ENCODE measurements around the gene TDRD6. TPM values are rescaled to one million over a fixed set of nuclear protein-coding genes. Genes with fewer than 3 reads are reported as not detected.
A peak's percentile ranks its signal among the peaks of the same experiment; 100 is the strongest.
"Not testable (repeated sequence)": the region's sequence is repeated elsewhere in the genome, so short reads cannot be mapped to it uniquely, and the experiment has no call there.

The TDRD6 gene, protein sequence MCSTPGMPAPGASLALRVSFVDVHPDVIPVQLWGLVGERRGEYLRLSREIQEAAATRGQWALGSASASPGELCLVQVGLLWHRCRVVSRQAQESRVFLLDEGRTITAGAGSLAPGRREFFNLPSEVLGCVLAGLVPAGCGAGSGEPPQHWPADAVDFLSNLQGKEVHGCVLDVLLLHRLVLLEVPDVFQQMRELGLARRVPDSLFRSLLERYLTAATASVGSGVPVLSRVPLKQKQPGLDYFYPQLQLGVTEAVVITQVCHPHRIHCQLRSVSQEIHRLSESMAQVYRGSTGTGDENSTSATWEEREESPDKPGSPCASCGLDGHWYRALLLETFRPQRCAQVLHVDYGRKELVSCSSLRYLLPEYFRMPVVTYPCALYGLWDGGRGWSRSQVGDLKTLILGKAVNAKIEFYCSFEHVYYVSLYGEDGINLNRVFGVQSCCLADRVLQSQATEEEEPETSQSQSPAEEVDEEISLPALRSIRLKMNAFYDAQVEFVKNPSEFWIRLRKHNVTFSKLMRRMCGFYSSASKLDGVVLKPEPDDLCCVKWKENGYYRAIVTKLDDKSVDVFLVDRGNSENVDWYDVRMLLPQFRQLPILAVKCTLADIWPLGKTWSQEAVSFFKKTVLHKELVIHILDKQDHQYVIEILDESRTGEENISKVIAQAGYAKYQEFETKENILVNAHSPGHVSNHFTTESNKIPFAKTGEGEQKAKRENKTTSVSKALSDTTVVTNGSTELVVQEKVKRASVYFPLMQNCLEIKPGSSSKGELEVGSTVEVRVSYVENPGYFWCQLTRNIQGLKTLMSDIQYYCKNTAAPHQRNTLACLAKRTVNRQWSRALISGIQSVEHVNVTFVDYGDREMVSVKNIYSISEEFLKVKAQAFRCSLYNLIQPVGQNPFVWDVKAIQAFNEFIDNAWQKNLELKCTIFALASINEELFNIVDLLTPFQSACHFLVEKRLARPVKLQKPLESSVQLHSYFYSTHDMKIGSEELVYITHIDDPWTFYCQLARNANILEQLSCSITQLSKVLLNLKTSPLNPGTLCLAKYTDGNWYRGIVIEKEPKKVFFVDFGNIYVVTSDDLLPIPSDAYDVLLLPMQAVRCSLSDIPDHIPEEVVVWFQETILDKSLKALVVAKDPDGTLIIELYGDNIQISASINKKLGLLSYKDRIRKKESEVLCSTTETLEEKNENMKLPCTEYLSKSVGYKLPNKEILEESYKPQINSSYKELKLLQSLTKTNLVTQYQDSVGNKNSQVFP (N-terminal part only)
- total RNA-seq, result not detected

DNA sequence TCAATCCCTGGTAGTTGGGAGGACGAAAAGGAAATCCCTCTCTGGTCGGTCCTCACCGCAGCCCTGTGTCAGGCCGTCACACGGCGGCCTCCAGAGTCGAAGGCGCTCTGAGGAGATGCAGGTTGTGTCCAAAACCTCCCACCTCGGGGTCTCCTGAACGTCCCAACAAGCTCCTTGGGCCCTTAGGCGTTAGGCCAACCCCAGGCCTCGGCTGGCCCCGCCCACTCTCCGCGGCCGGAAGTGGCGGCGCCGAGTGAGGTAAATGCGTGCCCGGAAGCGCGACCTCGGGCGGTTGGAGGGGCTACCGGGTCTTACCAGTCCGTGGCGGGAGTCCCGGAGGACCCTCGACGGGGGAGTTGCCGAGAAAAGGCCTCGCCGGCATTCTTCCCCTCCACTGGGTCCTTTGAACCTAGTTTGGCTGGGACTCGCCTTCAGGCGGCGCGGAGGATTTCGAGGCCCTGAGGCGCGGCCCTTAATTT is at the start of gene TDRD6:
TSS of gene TDRD6 (plus strand) at position 267 of the 479 bp plus-strand sequence. CDS start 244 bp downstream, outside the sequence.
- ChIA-PET POLR2A (no interaction called here), CTCF (no interaction called here)
- no peak for DNase-seq
- no peaks in the 10 kb centered on the region for H3K4me1 Mint-ChIP-seq
- no peaks in the 10 kb centered on the region for H3K27me3 Mint-ChIP-seq
- H3K36me3 Mint-ChIP-seq (ENCODE audit: low read depth), result no peaks in the 10 kb centered on the region
- peaks cover 3% of the 10 kb centered on the region for H3K9me3 Mint-ChIP-seq
- no peak within 1 kb of the TSS for H3K27ac Mint-ChIP-seq
- H3K4me3 Mint-ChIP-seq, result no peak within 1 kb of the TSS

DNA sequence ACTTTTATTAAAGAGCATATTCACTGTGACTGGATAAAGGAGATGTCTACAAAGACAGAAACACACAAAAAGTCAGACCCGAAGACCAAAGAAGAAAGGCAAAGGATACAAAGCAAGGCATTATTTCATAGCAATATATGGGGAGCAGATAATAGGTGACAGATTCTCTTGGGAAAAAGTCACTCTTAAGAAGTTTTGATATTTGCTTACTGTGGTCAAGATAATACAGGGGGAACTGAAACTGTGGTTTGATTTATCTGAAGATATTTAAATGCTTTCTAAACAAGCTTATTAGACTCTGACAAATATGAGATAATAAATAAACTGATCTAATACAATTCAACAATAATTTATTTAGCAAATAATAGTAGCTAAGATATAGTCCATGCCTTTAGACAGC is 49.8 kb upstream of the TDRD6 start:
- peaks cover 11% of the 10 kb centered on the region for H3K27me3 Mint-ChIP-seq
- no peak overlapping the region for H3K27ac Mint-ChIP-seq
- no peaks in the 10 kb centered on the region for H3K4me1 Mint-ChIP-seq
- no peaks in the 10 kb centered on the region for H3K36me3 Mint-ChIP-seq (ENCODE audit: low read depth)
- CTCF ChIA-PET, result no interaction called here
- H3K4me3 Mint-ChIP-seq, result no peak overlapping the region
- no peaks in the 10 kb centered on the region for H3K9me3 Mint-ChIP-seq
- DNase-seq, result no peak
- POLR2A ChIA-PET, result no interaction called here

DNA sequence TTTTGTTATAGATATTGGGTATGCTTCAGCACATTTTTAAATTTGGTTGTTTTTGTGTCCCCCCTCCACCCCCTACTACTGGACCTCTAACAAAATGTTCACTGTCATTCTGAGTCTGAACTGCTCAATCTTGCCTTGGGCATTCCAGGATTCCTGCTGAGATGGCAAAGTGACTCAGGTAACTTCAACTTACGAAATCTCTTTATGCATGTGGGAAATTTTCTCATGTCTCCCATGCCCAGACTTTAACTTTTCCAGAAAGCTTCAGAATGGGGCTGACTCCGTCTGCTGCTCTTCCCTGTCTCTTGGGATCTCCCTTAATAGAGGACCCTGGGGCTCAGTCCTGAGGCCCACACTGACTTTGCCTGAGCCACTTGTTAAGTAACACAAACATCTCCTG is 49.0 kb upstream of the TDRD6 start:
- no peak overlapping the region for H3K4me3 Mint-ChIP-seq
- H3K36me3 Mint-ChIP-seq (ENCODE audit: low read depth), result no peaks in the 10 kb centered on the region
- no peaks in the 10 kb centered on the region for H3K4me1 Mint-ChIP-seq
- POLR2A ChIA-PET, result no interaction called here
- DNase-seq, result no peak
- H3K9me3 Mint-ChIP-seq, result no peaks in the 10 kb centered on the region
- peaks cover 11% of the 10 kb centered on the region for H3K27me3 Mint-ChIP-seq
- H3K27ac Mint-ChIP-seq, result no peak overlapping the region
- CTCF ChIA-PET, result no interaction called here

DNA sequence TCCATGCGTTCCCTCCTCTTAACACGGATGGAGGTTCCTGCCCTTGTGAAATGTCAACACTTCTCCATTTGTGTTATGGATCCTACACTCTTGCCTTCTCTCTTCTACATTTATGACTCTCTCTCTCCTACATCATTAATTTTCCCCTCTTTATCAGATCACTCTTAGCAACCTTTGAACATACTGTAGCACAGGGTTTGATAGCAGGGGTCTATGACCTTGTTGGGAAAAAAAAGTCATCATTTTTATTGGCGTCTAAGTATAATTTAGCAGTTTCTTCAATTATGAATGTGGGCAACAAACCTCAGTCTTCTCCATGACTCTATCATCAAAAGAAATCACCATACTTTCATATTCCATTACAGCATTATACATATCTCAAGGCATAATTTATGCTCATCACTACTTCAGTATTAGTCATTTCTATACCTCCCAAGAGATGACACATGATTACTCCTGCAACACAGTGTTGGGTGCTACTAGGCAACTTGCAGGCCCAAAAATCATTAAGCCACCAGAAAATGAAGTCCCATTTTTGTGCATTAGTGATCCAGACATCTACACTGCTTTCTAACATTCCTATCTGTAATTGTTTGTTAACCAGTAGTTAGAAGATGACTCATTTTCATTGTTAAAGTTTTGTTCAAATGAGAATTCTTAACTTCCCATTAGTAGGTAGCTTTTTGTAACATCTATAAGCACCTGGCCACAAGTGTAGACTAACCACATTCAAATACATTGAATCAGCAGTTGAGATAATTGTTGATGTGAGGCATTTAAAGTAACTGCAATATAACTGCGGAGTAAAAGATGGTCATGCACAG is 44.5 kb upstream of the TDRD6 start:
- H3K4me3 Mint-ChIP-seq, result no peak overlapping the region
- ChIA-PET POLR2A (no interaction called here), CTCF (no interaction called here)
- H3K36me3 Mint-ChIP-seq (ENCODE audit: low read depth), result no peaks in the 10 kb centered on the region
- H3K27ac Mint-ChIP-seq, result no peak overlapping the region
- H3K4me1 Mint-ChIP-seq, result no peaks in the 10 kb centered on the region
- no peaks in the 10 kb centered on the region for H3K9me3 Mint-ChIP-seq
- DNase-seq, result no peak
- peaks cover 8% of the 10 kb centered on the region for H3K27me3 Mint-ChIP-seq

DNA sequence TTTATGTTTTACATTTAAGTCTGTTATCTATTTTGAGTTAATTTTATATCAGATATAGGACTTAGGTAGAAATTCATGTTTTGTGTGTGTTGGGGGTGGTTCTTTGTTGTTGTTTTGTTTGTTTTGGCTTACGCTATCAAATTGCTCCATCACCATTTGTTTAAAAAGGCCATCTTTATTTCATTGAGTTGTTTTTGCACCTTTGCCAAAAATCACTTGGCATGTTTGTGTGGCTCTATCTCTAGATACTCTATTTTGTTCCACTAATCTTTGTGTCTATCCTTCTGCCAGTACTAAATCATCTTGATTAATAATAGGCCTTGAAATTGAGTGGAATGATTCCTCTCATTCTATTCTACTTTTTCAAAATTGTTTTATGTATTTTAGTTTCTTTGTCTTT is 42.4 kb upstream of the TDRD6 start:
- no peak for DNase-seq
- Mint-ChIP-seq H3K9me3 (no peaks in the 10 kb centered on the region), H3K4me1 (no peaks in the 10 kb centered on the region), H3K27me3 (peaks cover 7% of the 10 kb centered on the region), H3K27ac (no peak overlapping the region), H3K36me3 (ENCODE audit: low read depth) (no peaks in the 10 kb centered on the region), H3K4me3 (no peak overlapping the region)
- POLR2A ChIA-PET, result no interaction called here
- CTCF ChIA-PET, result no interaction called here

DNA sequence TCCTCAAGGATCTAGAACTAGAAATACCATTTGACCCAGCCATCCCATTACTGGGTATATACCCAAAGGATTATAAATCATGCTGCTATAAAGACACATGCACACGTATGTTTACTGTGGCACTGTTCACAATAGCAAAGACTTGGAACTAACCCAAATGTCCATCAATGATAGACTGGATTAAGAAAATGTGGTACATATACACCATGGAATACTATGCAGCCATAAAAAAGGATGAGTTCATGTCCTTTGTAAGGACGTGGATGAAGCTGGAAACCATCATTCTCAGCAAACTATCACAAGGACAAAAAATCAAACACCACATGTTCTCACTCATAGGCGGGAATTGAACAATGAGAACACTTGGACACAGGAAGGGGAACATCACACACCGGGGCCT is 39.6 kb upstream of the TDRD6 start:
- H3K4me1 Mint-ChIP-seq; H3K4me3 Mint-ChIP-seq; DNase-seq; POLR2A ChIA-PET; H3K9me3 Mint-ChIP-seq; H3K36me3 Mint-ChIP-seq (ENCODE audit: low read depth); CTCF ChIA-PET; H3K27ac Mint-ChIP-seq: not testable (repeated sequence)
- peaks cover 27% of the 10 kb centered on the region for H3K27me3 Mint-ChIP-seq

DNA sequence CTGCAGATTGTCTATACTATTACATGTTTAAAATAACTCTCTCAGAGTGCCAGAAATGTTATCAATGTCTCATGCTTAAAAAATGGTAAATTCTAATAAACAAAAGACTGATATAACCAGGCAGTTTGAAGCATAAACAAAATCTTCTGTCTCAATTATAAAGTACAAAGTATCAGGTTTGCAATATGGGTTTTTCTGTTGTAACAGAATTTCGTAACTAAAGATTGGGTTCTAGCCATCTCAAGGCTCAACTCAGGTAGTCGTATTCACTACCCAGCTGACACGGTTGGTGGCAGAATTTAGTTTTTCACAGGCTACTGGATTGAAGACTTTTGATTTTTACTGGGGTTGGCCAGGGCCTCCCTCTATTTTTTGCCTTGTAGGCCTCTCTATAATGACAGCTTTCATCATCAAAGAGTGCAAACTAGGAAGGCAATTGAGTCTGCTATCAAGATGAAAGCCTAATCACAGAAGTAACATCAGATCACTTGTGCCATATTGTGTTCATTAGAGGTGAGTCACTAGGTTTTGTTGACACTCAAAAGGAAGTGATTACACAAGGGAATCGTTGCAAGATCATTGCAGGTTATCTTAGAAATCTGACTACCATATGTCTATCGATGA is 38.7 kb upstream of the TDRD6 start:
- ChIA-PET CTCF (no interaction called here), POLR2A (no interaction called here)
- no peaks in the 10 kb centered on the region for H3K9me3 Mint-ChIP-seq
- H3K4me3 Mint-ChIP-seq, result no peak overlapping the region
- no peak for DNase-seq
- H3K27ac Mint-ChIP-seq, result no peak overlapping the region
- H3K27me3 Mint-ChIP-seq, result peaks cover 35% of the 10 kb centered on the region
- no peaks in the 10 kb centered on the region for H3K36me3 Mint-ChIP-seq (ENCODE audit: low read depth)
- H3K4me1 Mint-ChIP-seq, result peaks cover 13% of the 10 kb centered on the region

DNA sequence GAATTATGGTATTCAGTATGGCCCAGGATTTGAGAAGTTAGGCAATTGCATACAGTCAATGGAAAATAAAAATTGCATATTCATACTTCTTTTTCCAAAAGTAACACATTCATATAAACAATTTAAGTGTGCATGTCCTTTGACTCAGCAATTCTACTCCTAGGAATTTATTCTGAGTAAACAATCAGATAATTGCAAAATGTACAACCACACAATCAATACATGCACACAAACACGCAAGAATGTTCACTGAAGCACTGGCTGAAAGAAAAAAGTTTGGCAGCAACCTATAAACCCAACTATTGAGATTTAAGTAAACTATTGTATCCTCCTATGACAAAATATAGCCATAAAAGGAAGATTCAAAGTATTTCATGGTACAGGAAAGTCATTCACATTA is 36.7 kb upstream of the TDRD6 start:
- no peak for DNase-seq
- POLR2A ChIA-PET, result no interaction called here
- Mint-ChIP-seq H3K9me3 (no peaks in the 10 kb centered on the region), H3K4me3 (no peak overlapping the region), H3K36me3 (ENCODE audit: low read depth) (no peaks in the 10 kb centered on the region), H3K27me3 (peaks cover 51% of the 10 kb centered on the region), H3K27ac (no peak overlapping the region), H3K4me1 (peaks cover 13% of the 10 kb centered on the region)
- CTCF ChIA-PET, result no interaction called here

DNA sequence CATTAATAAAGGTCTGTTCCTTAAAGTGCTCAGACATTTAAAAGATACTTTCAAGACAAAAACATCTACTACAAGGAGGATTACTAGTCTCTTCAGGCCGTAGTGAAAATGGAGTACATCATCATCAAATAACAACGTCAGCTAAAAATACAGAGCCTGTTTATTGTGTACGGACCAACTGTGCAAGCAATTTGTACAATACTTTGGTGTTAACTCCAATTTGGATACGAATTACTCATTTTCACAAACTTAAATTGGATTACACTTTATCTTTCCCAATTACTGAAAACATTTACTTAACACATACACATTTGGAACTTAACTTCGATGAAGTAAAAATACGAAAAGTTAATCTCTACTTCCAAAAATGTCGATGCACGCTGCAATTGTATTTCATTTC is 35.9 kb upstream of the TDRD6 start:
- peaks cover 13% of the 10 kb centered on the region for H3K4me1 Mint-ChIP-seq
- H3K27me3 Mint-ChIP-seq, result peaks cover 51% of the 10 kb centered on the region
- H3K4me3 Mint-ChIP-seq, result peak overlapping the region; percentile 81

DNA sequence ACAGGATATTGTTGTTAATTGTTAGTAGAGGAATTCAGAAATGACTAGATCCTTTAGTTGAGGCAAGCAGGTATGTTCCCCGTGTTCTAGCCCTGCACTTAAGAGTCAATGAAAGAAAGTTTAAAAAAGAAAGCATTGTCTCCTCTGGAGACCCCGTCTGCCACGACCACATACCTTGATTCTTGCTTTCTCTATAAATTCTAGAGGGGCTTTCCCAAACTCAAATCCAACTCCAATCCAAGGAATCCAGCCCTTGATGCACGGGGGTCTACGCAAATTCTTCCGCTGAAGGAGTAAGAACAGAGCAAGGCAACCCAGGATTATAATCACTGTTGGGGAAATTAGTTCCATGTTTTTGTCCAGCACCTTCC is 35.5 kb upstream of the TDRD6 start:
- peaks cover 49% of the 10 kb centered on the region for H3K27me3 Mint-ChIP-seq
- DNase-seq, result no peak
- ChIA-PET CTCF (no interaction called here), POLR2A (no interaction called here)
- H3K4me1 Mint-ChIP-seq, result peaks cover 13% of the 10 kb centered on the region
- no peaks in the 10 kb centered on the region for H3K36me3 Mint-ChIP-seq (ENCODE audit: low read depth)
- no peak overlapping the region for H3K27ac Mint-ChIP-seq
- no peaks in the 10 kb centered on the region for H3K9me3 Mint-ChIP-seq
- peak overlapping the region; percentile 81 for H3K4me3 Mint-ChIP-seq

More for the DNA sequence above, 35.9 kb upstream of the TDRD6 start:
- H3K36me3 Mint-ChIP-seq (ENCODE audit: low read depth), result no peaks in the 10 kb centered on the region
- no peak overlapping the region for H3K27ac Mint-ChIP-seq
- no peaks in the 10 kb centered on the region for H3K9me3 Mint-ChIP-seq
- no peak for DNase-seq
- POLR2A ChIA-PET, result no interaction called here
- CTCF ChIA-PET, result no interaction called here

DNA sequence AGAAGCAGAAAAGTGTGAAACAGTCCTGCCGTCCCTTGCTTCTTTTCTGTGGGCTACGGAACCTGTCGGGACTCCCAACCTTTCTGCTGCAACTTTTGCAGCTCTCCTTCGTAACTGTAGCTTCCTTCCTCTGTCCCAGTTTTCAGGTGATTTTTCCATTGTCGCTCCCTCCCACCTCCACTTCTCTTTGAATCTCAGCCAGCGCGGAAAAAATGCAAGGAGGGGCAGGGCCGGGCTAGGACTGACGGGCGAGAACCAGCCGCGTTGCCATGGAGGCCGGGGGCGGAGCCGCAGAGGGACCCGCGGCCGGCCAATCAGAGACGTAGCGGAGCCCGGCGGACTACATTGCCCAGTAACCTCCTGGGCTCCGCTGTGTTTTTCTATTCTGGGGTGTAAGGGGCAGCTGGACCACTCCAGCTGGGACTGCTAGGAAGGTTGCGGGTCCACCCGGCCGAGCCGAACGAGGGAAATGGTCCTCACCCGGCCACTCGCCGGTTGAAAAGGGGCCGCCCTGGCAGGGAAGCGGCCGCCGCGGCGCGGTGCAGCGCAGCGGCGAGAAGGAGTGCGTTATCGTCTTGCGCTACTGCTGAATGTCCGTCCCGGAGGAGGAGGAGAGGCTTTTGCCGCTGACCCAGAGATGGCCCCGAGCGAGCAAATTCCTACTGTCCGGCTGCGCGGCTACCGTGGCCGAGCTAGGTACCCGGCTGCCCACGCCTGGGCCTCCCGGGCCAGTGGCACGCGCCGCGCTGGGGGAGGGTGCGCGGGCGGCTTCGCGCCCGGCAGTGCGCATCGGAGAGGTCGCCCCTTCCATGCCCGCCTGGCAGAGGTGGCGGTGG is 34.9 kb upstream of the TDRD6 start, which contains the start of the genes CYP39A1 and SLC25A27:
TSS of gene CYP39A1 (minus strand) at position 216 of the 836 bp plus-strand sequence. CDS start 236 bp downstream, outside the sequence.
TSS of gene SLC25A27 (plus strand) at position 373 of the 836 bp plus-strand sequence. CDS start at position 591, 218 bp downstream.
- Mint-ChIP-seq H3K27ac (peak within 1 kb of the TSS; percentile 33), H3K9me3 (no peaks in the 10 kb centered on the region), H3K4me1 (peaks cover 13% of the 10 kb centered on the region), H3K4me3 (peak within 1 kb of the TSS; percentile 81), H3K36me3 (ENCODE audit: low read depth) (no peaks in the 10 kb centered on the region), H3K27me3 (peaks cover 49% of the 10 kb centered on the region)
- POLR2A ChIA-PET, result no interaction called here
- CTCF ChIA-PET, result no interaction called here
- DNase-seq, result peak; percentile 85
